A673 (cell line): ENCODE results near the gene ACOT7.

Experiments used
- EZH2 ChIP-seq: fragments of 200-600 bp; sonication (generic); IDR thresholded peaks from 2 replicates; pipeline ENCODE4 v1.6.1; 2017; ENCODE audit warnings: borderline replicate concordance, low read depth, mild to moderate bottlenecking, mixed read lengths, antibody characterized with exemption, low read length; ENCODE audit not compliant: poor library complexity, severe bottlenecking
- TF ChIP-seq, protein P1 (sequence below): fragments of 300-800, 200-600 bp; sonication (generic); conservative IDR thresholded peaks from 2 replicates; pipeline ENCODE4 v1.5.1; 2017; ENCODE audit warnings: low read depth, mild to moderate bottlenecking, antibody characterized with exemption, low read length, moderate library complexity, mixed read lengths

DNA sequence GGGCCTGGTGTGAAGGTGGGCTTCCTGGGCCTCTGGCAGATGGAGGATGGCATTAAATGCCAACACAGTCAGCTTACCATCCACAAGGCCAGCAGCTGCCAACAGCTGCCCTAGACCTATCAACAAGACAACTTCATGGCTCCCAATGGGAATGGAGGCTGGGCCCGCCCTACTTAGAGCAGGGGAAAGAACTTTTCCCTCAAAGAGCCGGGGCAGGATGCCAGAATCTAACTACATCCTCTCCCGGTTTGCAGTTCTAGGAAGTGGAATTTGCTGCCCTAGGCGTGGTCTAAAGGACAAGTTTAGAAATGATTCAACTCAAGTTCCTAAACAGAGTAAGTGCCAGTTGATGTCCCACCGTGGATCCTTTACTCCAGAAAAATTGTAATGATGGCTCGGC, 170.9 kb downstream of the ACOT7 start:
- TF ChIP-seq, protein P1, sequence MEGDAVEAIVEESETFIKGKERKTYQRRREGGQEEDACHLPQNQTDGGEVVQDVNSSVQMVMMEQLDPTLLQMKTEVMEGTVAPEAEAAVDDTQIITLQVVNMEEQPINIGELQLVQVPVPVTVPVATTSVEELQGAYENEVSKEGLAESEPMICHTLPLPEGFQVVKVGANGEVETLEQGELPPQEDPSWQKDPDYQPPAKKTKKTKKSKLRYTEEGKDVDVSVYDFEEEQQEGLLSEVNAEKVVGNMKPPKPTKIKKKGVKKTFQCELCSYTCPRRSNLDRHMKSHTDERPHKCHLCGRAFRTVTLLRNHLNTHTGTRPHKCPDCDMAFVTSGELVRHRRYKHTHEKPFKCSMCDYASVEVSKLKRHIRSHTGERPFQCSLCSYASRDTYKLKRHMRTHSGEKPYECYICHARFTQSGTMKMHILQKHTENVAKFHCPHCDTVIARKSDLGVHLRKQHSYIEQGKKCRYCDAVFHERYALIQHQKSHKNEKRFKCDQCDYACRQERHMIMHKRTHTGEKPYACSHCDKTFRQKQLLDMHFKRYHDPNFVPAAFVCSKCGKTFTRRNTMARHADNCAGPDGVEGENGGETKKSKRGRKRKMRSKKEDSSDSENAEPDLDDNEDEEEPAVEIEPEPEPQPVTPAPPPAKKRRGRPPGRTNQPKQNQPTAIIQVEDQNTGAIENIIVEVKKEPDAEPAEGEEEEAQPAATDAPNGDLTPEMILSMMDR = no peak
- TF ChIP-seq EZH2 = no peak
